ENCODE results near the gene DCANP1.
"Not testable (repeated sequence)": the region's sequence is repeated elsewhere in the genome, so short reads cannot be mapped to it uniquely, and the experiment has no call there.

Gene DCANP1

DNA sequence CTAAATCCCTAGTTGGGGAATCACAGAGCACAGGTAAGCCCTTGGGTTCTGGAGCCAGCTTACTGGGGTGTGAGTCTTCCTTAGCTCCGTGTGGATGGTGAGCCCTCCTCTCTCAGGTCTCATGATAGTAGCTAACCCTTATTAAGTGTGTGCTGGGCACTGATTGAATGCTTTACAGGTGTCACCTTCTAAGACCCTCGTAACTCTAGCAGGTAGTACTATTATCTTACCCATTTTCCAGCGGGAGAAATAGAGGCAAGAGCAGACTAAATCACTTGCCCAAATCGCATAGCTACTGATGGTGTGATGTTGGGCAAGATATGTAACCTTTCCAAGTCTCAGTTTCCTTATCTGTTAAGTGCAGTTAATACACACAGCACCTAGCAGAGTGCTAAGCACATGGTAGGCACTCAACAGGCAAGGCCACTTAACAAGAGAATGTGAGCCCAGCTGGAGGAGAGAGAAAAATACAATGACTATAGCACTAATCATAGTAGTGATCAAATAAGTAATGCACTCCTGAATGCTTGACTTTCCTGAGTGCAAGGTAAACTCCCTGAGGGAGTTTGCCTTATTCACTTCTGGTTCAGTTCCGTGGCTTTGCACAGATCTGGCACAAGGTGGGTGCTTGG, at the start of gene DCANP1:
DCANP1 (minus strand) TSS at position 51 of the 632 bp plus-strand sequence. CDS start 240 bp downstream, outside the sequence.
- DNase-seq (ENCODE audit: low read depth in 2 of 2, low spot score in 1 of 2): no peak

DNA sequence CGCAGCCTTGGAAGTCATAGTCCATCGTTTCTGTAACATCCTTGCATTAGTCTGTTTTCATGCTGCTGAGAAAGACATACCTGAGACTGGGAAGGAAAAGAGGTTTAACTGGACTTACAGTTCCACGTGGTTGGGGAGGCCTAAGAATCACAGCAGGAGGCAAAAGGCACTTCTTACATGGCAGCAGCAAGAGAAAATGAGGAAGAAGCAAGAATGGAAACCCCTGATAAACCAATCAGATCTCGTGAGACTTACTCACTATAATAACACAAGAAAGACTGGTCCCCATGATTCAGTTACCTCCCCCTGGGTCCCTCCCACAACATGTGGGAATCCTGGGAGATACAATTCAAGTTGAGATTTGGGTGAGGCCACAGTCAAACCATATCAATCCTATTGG, 48.4 kb upstream of the DCANP1 start:
- DNase-seq (ENCODE audit: low read depth in 2 of 2, low spot score in 1 of 2): not testable (repeated sequence)

GRCh38 chr5:135494196-135494595, 47.0 kb upstream of the DCANP1 start:
- DNase-seq (ENCODE audit: low read depth in 2 of 2, low spot score in 1 of 2): no peak

GRCh38 chr5:135493406-135494180, 46.4 kb upstream of the DCANP1 start:
- DNase-seq (ENCODE audit: low read depth in 2 of 2, low spot score in 1 of 2): no peak

DNA sequence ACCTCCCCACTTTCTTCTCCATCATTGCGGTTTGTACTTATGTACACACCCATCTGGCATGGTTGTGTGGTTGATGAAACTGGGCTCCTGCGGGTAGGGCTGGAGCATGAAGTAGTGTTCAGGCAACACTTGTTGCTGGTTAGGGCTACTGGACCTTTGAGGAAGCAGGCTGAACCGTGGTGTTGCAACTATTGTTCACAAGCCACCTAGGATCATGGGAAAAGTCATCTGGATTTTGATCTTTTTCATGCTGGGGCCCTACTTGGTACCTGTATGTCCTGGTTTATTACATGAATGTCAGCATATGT, 45.1 kb upstream of the DCANP1 start:
- DNase-seq (ENCODE audit: low read depth in 2 of 2, low spot score in 1 of 2): no peak

GRCh38 chr5:135491552-135492318, 44.6 kb upstream of the DCANP1 start:
- no peak for DNase-seq (ENCODE audit: low read depth in 2 of 2, low spot score in 1 of 2)

- no peak for DNase-seq (ENCODE audit: low read depth in 2 of 2, low spot score in 1 of 2)
Measured at GRCh38 chr5:135491038-135491551, 43.9 kb upstream of the DCANP1 start.

DNA sequence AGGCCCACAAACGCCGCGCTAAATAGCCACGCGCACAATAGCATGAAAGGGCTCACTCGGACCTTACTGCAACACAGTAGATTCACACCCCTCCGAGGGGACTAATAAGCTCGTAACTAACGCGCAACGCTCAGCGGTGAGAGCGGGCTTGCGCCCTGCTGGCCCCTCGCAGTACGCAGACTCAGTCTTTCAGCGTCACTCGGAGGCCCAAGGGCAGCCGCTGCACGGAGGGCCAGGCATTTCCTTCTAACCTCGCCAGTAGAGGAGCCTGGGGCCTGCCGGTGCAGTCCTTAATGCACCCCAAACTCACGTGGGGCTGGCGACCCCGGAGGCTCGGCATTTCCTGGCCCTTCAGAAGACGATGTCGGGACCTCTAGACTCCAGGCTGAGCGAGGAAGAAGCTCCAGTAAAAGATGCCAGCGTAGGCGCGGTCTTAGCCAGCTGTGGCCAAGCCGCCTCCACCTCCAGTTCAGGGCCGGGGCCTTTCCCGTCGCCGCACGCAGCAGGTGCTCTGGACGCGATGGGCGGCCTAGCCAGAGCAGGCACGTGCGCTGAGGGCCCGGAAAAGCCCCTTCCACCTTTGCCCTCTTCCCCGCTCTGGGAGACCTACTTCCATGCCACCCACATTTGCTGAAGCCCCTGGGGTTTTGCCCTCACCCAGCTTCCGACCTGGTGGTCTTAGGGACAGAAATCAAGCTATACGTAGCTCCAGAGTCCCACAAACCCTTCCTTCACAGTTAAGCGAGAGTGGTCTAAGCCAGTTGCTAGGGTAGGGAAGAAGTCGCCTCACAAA, 43.3 kb upstream of the DCANP1 start:
- DNase-seq (ENCODE audit: low read depth in 2 of 2, low spot score in 1 of 2): no peak

- DNase-seq (ENCODE audit: low read depth in 2 of 2, low spot score in 1 of 2): no peak
Measured at GRCh38 chr5:135489466-135490244, 42.5 kb upstream of the DCANP1 start.

- DNase-seq (ENCODE audit: low read depth in 2 of 2, low spot score in 1 of 2): no peak
Measured at GRCh38 chr5:135488727-135489465, 41.7 kb upstream of the DCANP1 start.

DNA sequence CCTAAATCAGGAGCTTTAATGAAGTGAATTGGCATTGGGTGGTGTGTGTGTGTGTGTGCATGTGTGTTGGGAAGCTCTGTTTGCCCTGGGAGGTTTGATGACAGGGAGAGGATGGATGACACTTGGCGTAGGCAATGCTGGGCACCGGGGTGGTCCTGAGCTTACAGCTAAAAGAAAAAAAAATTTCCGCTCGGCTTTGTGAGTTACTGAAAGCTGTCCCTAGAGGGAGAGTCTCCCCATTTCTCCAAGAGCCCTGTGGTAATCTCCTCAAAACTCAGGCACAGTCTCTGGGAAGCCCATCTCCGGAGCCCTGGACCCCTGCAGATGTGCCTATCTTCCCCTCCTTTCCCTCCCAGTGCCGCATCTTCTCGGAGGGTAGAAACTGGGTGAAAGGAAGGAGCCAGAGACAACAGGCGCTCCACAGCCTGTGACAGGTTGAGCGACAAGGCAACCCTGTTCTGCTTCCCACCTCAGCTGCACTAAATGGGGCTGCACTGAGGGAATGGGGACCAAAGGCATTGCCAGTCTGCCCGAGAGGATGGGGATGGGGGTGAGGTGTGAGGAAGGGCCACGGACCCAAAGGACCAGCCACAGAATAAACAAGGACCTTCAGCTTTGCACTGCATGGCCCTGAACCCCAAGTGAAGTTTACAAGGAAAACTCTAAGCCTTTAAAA, 40.8 kb upstream of the DCANP1 start:
- no peak for DNase-seq (ENCODE audit: low read depth in 2 of 2, low spot score in 1 of 2)

GRCh38 chr5:135487037-135487395, 39.9 kb upstream of the DCANP1 start:
- DNase-seq (ENCODE audit: low read depth in 2 of 2, low spot score in 1 of 2): no peak

GRCh38 chr5:135486131-135487036, 39.2 kb upstream of the DCANP1 start:
- DNase-seq (ENCODE audit: low read depth in 2 of 2, low spot score in 1 of 2): no peak

DNA sequence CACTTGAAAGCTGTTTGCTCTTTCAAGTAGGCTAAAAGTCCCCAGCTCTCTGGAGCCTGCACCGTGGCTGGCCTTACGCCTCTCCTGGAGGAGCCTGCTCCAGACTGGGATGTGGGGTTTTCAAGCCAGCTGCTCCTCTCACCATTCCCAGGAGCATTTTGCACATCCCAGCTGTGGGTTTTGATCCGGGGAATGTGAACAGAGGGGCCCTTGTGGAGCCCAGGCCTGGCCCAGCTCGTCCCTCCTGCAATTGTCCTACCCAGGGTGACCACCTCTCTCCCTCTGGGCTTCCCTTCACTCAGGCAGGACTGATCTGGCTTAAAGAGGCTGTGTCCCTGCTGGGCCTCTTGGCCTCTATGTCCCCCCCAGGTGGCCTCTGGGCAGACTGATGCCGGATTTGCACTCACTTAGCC, 37.5 kb upstream of the DCANP1 start:
- no peak for DNase-seq (ENCODE audit: low read depth in 2 of 2, low spot score in 1 of 2)

DNA sequence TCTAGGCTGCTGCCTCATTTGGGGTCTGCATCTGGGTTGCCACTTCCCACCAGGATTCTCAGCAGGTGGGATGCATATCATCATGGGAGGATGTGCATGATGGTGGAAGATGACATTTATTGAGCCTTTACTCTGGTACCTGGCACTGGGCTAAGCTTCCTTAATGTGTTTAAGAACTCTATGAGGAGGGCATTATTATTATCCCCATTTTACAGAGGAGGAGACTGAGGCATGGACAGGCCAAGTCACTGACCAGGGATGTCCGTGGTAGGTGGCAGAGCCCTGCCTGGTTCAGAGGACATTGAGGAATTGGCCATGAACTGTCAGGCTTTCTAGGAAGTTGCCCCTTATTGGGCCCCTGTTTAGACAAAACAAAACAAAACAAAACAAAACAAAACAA, 36.1 kb upstream of the DCANP1 start:
- no peak for DNase-seq (ENCODE audit: low read depth in 2 of 2, low spot score in 1 of 2)

GRCh38 chr5:135482381-135482933, 35.3 kb upstream of the DCANP1 start:
- DNase-seq (ENCODE audit: low read depth in 2 of 2, low spot score in 1 of 2): no peak

DNA sequence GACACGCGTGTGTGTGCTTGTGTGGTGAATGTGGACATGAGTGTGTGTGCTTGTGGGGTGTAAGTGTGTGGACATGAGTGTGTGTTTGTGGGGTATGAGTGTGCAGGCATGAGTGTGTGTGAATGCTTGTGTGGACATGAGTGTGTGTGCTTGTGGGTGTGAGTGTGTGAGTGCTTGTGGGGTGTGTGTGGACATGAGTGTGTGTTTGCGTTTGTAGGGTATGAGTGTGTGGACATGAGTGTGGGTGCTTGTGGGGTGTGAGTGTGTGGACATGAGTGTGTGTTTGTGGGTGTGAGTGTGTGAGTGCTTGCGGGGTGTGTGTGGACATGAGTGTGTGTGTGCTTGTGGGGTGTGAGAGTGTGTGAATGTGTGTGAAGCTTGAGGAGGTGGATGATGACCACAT, 34.8 kb upstream of the DCANP1 start:
- no peak for DNase-seq (ENCODE audit: low read depth in 2 of 2, low spot score in 1 of 2)

GRCh38 chr5:135481387-135481786, 34.2 kb upstream of the DCANP1 start:
- no peak for DNase-seq (ENCODE audit: low read depth in 2 of 2, low spot score in 1 of 2)
